Neural progenitor cell (in vitro differentiated cells): ENCODE data around the gene RTN4R. TPM values are rescaled to one million over a fixed set of nuclear protein-coding genes. Genes with fewer than 3 reads are reported as not detected.
A peak's percentile ranks its signal among the peaks of the same experiment; 100 is the strongest.

Experiments
- DNase-seq: peaks from one replicate; pipeline ENCODE4 v3.0.0-alpha.2; 2016; ENCODE audit warnings: low spot score
- H2AFZ ChIP-seq: fragments of 200-600 bp; sonication (generic); replicated peaks from 2 replicates; pipeline ENCODE4 v1.6.1; 2016; ENCODE audit warnings: antibody characterized with exemption
- H3F3A ChIP-seq: fragments of 200-600 bp; sonication (generic); 2 replicates; pipeline ENCODE4 v1.6.1; 2016; ENCODE audit warnings: antibody characterized with exemption, low read depth
- H3K27ac ChIP-seq: fragments of 200-600 bp; sonication (generic); 2 replicates; pipeline ENCODE4 v1.5.1; 2016; ENCODE audit warnings: mild to moderate bottlenecking
- H3K27me3 ChIP-seq: fragments of 200-600 bp; sonication (generic); 2 replicates; pipeline ENCODE4 v1.6.1; 2016; ENCODE audit warnings: mild to moderate bottlenecking, moderate library complexity
- H3K36me3 ChIP-seq: fragments of 200-600 bp; sonication (generic); 2 replicates; pipeline ENCODE4 v1.5.1; 2016
- H3K4me1 ChIP-seq: fragments of 200-600 bp; sonication (generic); 2 replicates; pipeline ENCODE4 v1.6.1; 2016; ENCODE audit warnings: mixed run types
- H3K4me2 ChIP-seq: fragments of 200-600 bp; sonication (generic); 2 replicates; pipeline ENCODE4 v1.6.1; 2016
- H3K4me3 ChIP-seq: fragments of 200-600 bp; sonication (generic); 2 replicates; pipeline ENCODE4 v1.5.1; 2016
- H3K79me2 ChIP-seq: fragments of 200-600 bp; sonication (generic); 2 replicates; pipeline ENCODE4 v1.6.1; 2016; ENCODE audit warnings: low read depth
- H3K9ac ChIP-seq: fragments of 200-600 bp; sonication (generic); 2 replicates; pipeline ENCODE4 v1.6.1; 2016
- H3K9me3 ChIP-seq: fragments of 200-600 bp; sonication (generic); 2 replicates; pipeline ENCODE4 v1.5.1; 2016; ENCODE audit warnings: low read depth
- H4K20me1 ChIP-seq: fragments of 200-600 bp; sonication (generic); 2 replicates; pipeline ENCODE4 v1.6.1; 2016; ENCODE audit warnings: low read depth
- H3K27ac Mint-ChIP-seq: 3 replicates; pipeline ENCODE4 v1.8.0; 2021; ENCODE audit warnings: mixed read lengths
- H3K27me3 Mint-ChIP-seq: 2 replicates; pipeline ENCODE4 v1.8.0; 2022; ENCODE audit warnings: low read depth, mild to moderate bottlenecking, inconsistent platforms, moderate library complexity, mixed read lengths; ENCODE audit not compliant: insufficient read depth
- H3K36me3 Mint-ChIP-seq: 3 replicates; pipeline ENCODE4 v1.8.0; 2021; ENCODE audit warnings: mixed read lengths
- H3K4me1 Mint-ChIP-seq: 3 replicates; pipeline ENCODE4 v1.8.0; 2021; ENCODE audit warnings: mixed read lengths
- H3K4me3 Mint-ChIP-seq: 3 replicates; pipeline ENCODE4 v1.8.0; 2021; ENCODE audit warnings: mild to moderate bottlenecking, moderate library complexity, mixed read lengths
- H3K9me3 Mint-ChIP-seq: 3 replicates; pipeline ENCODE4 v1.8.0; 2020; ENCODE audit warnings: mixed read lengths
- EZH2 ChIP-seq: fragments of 200-600 bp; sonication (generic); IDR thresholded peaks from 2 replicates; pipeline ENCODE4 v1.6.1; 2017; ENCODE audit warnings: antibody characterized with exemption, mild to moderate bottlenecking, moderate library complexity
- EZH2phosphoT487 ChIP-seq: fragments of 200-600 bp; sonication (generic); IDR thresholded peaks from 2 replicates; pipeline ENCODE4 v1.6.1; 2017; ENCODE audit warnings: antibody characterized with exemption
- total RNA-seq: library from RNA; depleted of rRNA; stranded (reverse); fragments of >200 nt; gene quantifications from 2 replicates; pipeline ENCODE4 v1.2.3, GENCODE V29; 2015; ENCODE audit warnings: low replicate concordance
- TF ChIP-seq, protein P1 (sequence below): fragments of 200-600 bp; sonication (generic); IDR thresholded peaks from 2 replicates; pipeline ENCODE4 v1.5.1; 2017; ENCODE audit warnings: antibody characterized with exemption, mild to moderate bottlenecking

The RTN4R gene
- total RNA-seq, 1 donor from 2014 or later, result 6.3 TPM

GRCh38 chr22:20234760-20235388 is 33.2 kb downstream of the RTN4R start:
- no peak overlapping the region for H3K4me2 ChIP-seq
- no peaks in the 10 kb centered on the region for H3K36me3 ChIP-seq
- no peaks in the 10 kb centered on the region for H3K79me2 ChIP-seq
- no peaks in the 10 kb centered on the region for H4K20me1 ChIP-seq
- H3K27ac Mint-ChIP-seq, result peak overlapping the region; percentile 74
- peaks cover 6% of the 10 kb centered on the region for H3K27me3 Mint-ChIP-seq
- peaks cover 14% of the 10 kb centered on the region for H3K4me1 Mint-ChIP-seq
- no peaks in the 10 kb centered on the region for H3K36me3 Mint-ChIP-seq
- H2AFZ ChIP-seq, result no peak overlapping the region
- DNase-seq, result no peak
- H3K9ac ChIP-seq, result no peak overlapping the region
- H3K27me3 ChIP-seq, result no peaks in the 10 kb centered on the region
- no peak overlapping the region for H3K27ac ChIP-seq
- no peak overlapping the region for H3K4me3 ChIP-seq
- TF ChIP-seq, protein P1, sequence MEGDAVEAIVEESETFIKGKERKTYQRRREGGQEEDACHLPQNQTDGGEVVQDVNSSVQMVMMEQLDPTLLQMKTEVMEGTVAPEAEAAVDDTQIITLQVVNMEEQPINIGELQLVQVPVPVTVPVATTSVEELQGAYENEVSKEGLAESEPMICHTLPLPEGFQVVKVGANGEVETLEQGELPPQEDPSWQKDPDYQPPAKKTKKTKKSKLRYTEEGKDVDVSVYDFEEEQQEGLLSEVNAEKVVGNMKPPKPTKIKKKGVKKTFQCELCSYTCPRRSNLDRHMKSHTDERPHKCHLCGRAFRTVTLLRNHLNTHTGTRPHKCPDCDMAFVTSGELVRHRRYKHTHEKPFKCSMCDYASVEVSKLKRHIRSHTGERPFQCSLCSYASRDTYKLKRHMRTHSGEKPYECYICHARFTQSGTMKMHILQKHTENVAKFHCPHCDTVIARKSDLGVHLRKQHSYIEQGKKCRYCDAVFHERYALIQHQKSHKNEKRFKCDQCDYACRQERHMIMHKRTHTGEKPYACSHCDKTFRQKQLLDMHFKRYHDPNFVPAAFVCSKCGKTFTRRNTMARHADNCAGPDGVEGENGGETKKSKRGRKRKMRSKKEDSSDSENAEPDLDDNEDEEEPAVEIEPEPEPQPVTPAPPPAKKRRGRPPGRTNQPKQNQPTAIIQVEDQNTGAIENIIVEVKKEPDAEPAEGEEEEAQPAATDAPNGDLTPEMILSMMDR, result no peak
- TF ChIP-seq EZH2phosphoT487, result no peak
- TF ChIP-seq EZH2, result no peak
- no peaks in the 10 kb centered on the region for H3K9me3 Mint-ChIP-seq
- peaks cover 5% of the 10 kb centered on the region for H3K4me1 ChIP-seq
- no peaks in the 10 kb centered on the region for H3F3A ChIP-seq
- H3K4me3 Mint-ChIP-seq, result no peak overlapping the region
- no peaks in the 10 kb centered on the region for H3K9me3 ChIP-seq

DNA sequence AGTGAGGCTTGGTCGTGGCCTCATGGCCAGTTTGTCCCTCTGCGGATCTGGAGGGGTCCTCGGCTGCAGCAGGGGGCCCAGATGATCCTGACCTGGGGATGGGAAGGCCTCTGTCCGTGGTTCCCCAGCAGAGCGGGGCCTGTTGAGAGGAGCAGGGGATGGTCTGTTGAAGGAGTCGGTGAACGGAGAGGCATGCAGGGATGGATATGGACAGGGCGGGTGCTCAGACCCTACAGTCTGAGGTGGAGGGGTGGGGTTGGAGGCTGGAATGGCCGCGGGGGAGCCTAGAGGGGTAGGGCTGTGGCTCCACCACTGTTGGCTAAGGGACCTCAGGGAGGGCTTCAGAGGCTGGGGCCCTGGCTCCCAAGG is 33.8 kb downstream of the RTN4R start:
- Histone ChIP-seq H3K9me3 (no peaks in the 10 kb centered on the region), H3K4me1 (peaks cover 5% of the 10 kb centered on the region), H3K27me3 (no peaks in the 10 kb centered on the region), H3K4me2 (no peak overlapping the region), H3F3A (no peaks in the 10 kb centered on the region), H3K27ac (no peak overlapping the region), H4K20me1 (no peaks in the 10 kb centered on the region), H3K79me2 (no peaks in the 10 kb centered on the region), H3K9ac (no peak overlapping the region), H2AFZ (no peak overlapping the region), H3K36me3 (no peaks in the 10 kb centered on the region), H3K4me3 (no peak overlapping the region)
- Mint-ChIP-seq H3K36me3 (no peaks in the 10 kb centered on the region), H3K9me3 (no peaks in the 10 kb centered on the region), H3K4me1 (peaks cover 8% of the 10 kb centered on the region), H3K27ac (no peak overlapping the region), H3K4me3 (no peak overlapping the region), H3K27me3 (peaks cover 9% of the 10 kb centered on the region)
- TF ChIP-seq EZH2, result no peak
- TF ChIP-seq, protein P1, result no peak
- no peak for TF ChIP-seq EZH2phosphoT487
- DNase-seq, result no peak

GRCh38 chr22:20233351-20234313 is 34.5 kb downstream of the RTN4R start:
- H3K4me3 ChIP-seq, result no peak overlapping the region
- H3F3A ChIP-seq, result no peaks in the 10 kb centered on the region

More at GRCh38 chr22:20233351-20234313, 34.5 kb downstream of the RTN4R start:
- no peak overlapping the region for H3K4me3 Mint-ChIP-seq
- peaks cover 8% of the 10 kb centered on the region for H3K4me1 Mint-ChIP-seq
- Histone ChIP-seq H3K27ac (no peak overlapping the region), H3K4me2 (no peak overlapping the region), H3K4me1 (peaks cover under 1% of the 10 kb centered on the region), H2AFZ (no peak overlapping the region), H4K20me1 (no peaks in the 10 kb centered on the region), H3K9me3 (no peaks in the 10 kb centered on the region), H3K79me2 (no peaks in the 10 kb centered on the region), H3K27me3 (no peaks in the 10 kb centered on the region), H3K36me3 (no peaks in the 10 kb centered on the region), H3K9ac (no peak overlapping the region)
- no peak for DNase-seq
- TF ChIP-seq EZH2phosphoT487 (no peak), EZH2 (no peak)
- TF ChIP-seq, protein P1, result no peak
- H3K9me3 Mint-ChIP-seq, result no peaks in the 10 kb centered on the region
- peaks cover 9% of the 10 kb centered on the region for H3K27me3 Mint-ChIP-seq
- H3K27ac Mint-ChIP-seq, result no peak overlapping the region
- H3K36me3 Mint-ChIP-seq, result no peaks in the 10 kb centered on the region
